ENCODE results near the gene TPH2.

TPH2 gene

DNA sequence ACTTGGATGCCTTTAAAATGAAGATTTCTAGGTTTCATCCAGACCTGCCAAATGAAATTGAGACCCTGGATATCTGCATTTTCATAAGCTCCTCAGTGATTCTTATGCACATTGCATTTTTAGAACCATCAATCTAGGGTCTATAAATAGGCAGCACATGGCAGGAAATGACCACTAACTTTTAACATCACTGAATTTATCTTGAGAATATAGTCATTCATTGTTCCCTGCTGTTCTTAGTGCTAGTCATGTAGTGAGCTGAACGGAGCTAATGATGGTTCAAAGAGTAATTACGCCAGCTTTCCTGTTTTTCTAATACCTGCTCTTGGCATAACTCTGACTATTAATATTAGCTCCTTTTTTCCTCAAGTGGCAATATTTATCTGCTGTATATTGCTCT lies 91.6 kb downstream of the TPH2 start:
- no peak overlapping the region for H3K23ac ChIP-seq (ENCODE audit: low read length in 2 of 2)
- no peak overlapping the region for H2AFZ ChIP-seq (ENCODE audit: low read depth, low read length)
- H3K79me1 ChIP-seq (replicated peaks; ENCODE audit: low read length, poor library complexity, severe bottlenecking) = no peaks in the 10 kb centered on the region
- H2BK15ac ChIP-seq (ENCODE audit: low read depth, poor library complexity, severe bottlenecking) = no peak overlapping the region
- H3K4me2 ChIP-seq (ENCODE audit: low read length, poor library complexity, severe bottlenecking) = no peak overlapping the region
- H2BK120ac ChIP-seq (ENCODE audit: low read depth, low read length) = no peak overlapping the region
- no peak for DNase-seq
- H3K4ac ChIP-seq (ENCODE audit: low read depth in 1 of 2, low read length in 2 of 2) = no peak overlapping the region
- H4K91ac ChIP-seq (ENCODE audit: low read length) = no peak overlapping the region
- H3K27me3 ChIP-seq (ENCODE audit: control insufficient read depth in 1 of 2, insufficient read depth in 1 of 2, low read length in 2 of 2) = no peaks in the 10 kb centered on the region
- no peak overlapping the region for H2BK5ac ChIP-seq (ENCODE audit: low read depth, low read length, poor library complexity, severe bottlenecking)
- no peak overlapping the region for H4K8ac ChIP-seq (ENCODE audit: low read length)
- H3K9me3 ChIP-seq (ENCODE audit: control insufficient read depth, low read length) = no peaks in the 10 kb centered on the region
- no peak overlapping the region for H3K14ac ChIP-seq (ENCODE audit: low read length in 2 of 2)
- H2BK12ac ChIP-seq (ENCODE audit: low read length in 2 of 2) = no peak overlapping the region
- H2AK5ac ChIP-seq (ENCODE audit: low read length, severe bottlenecking) = no peak overlapping the region
- H3K9ac ChIP-seq (ENCODE audit: low read length) = no peak overlapping the region
- no CpG with 5 or more reads among the region's 2 CpGs for WGBS
- no peak overlapping the region for H3K27ac ChIP-seq (ENCODE audit: low read length, poor library complexity, severe bottlenecking)
- no peaks in the 10 kb centered on the region for H3K36me3 ChIP-seq (ENCODE audit: control insufficient read depth in 1 of 2, insufficient read depth in 2 of 2, low read depth in 1 of 2, low read length in 2 of 2)
- H3K4me3 ChIP-seq (ENCODE audit: insufficient read depth in 1 of 2, low read depth in 1 of 2, low read length in 2 of 2) = no peak overlapping the region
- no peaks in the 10 kb centered on the region for H3K4me1 ChIP-seq (ENCODE audit: control insufficient read depth, insufficient read depth, low read depth, low read length)
- H3K18ac ChIP-seq (ENCODE audit: low read depth in 1 of 2, low read length in 2 of 2) = no peak overlapping the region

- no peak overlapping the region for H2BK120ac ChIP-seq (ENCODE audit: low read depth, low read length)
- H3K79me1 ChIP-seq (replicated peaks; ENCODE audit: low read length, poor library complexity, severe bottlenecking) = no peaks in the 10 kb centered on the region
- H3K9me3 ChIP-seq (ENCODE audit: control insufficient read depth, low read length) = no peaks in the 10 kb centered on the region
- no peak overlapping the region for H3K4me3 ChIP-seq (ENCODE audit: insufficient read depth in 1 of 2, low read depth in 1 of 2, low read length in 2 of 2)
- H2BK12ac ChIP-seq (ENCODE audit: low read length in 2 of 2) = no peak overlapping the region
- no peak overlapping the region for H3K14ac ChIP-seq (ENCODE audit: low read length in 2 of 2)
- no peaks in the 10 kb centered on the region for H3K4me1 ChIP-seq (ENCODE audit: control insufficient read depth, insufficient read depth, low read depth, low read length)
- no peak overlapping the region for H3K4ac ChIP-seq (ENCODE audit: low read depth in 1 of 2, low read length in 2 of 2)
- H3K18ac ChIP-seq (ENCODE audit: low read depth in 1 of 2, low read length in 2 of 2) = no peak overlapping the region
- H3K4me2 ChIP-seq (ENCODE audit: low read length, poor library complexity, severe bottlenecking) = no peak overlapping the region
- no peak overlapping the region for H2BK5ac ChIP-seq (ENCODE audit: low read depth, low read length, poor library complexity, severe bottlenecking)
- H2AK5ac ChIP-seq (ENCODE audit: low read length, severe bottlenecking) = no peak overlapping the region
- no peak overlapping the region for H3K23ac ChIP-seq (ENCODE audit: low read length in 2 of 2)
- no peak overlapping the region for H2AFZ ChIP-seq (ENCODE audit: low read depth, low read length)
- no peak for DNase-seq
- H4K91ac ChIP-seq (ENCODE audit: low read length) = no peak overlapping the region
- 82% methylated on average over 2 of the region's 3 CpGs for WGBS
- H3K9ac ChIP-seq (ENCODE audit: low read length) = no peak overlapping the region
- no peaks in the 10 kb centered on the region for H3K27me3 ChIP-seq (ENCODE audit: control insufficient read depth in 1 of 2, insufficient read depth in 1 of 2, low read length in 2 of 2)
- H4K8ac ChIP-seq (ENCODE audit: low read length) = no peak overlapping the region
- no peak overlapping the region for H2BK15ac ChIP-seq (ENCODE audit: low read depth, poor library complexity, severe bottlenecking)
- no peak overlapping the region for H3K27ac ChIP-seq (ENCODE audit: low read length, poor library complexity, severe bottlenecking)
- H3K36me3 ChIP-seq (ENCODE audit: control insufficient read depth in 1 of 2, insufficient read depth in 2 of 2, low read depth in 1 of 2, low read length in 2 of 2) = no peaks in the 10 kb centered on the region
Measured at GRCh38 chr12:72031066-72031465, 92.4 kb downstream of the TPH2 start.

- DNase-seq = no peak
- Histone ChIP-seq H3K36me3 (ENCODE audit: control insufficient read depth in 1 of 2, insufficient read depth in 2 of 2, low read depth in 1 of 2, low read length in 2 of 2) (no peaks in the 10 kb centered on the region), H3K27ac (ENCODE audit: low read length, poor library complexity, severe bottlenecking) (no peak overlapping the region), H2BK12ac (ENCODE audit: low read length in 2 of 2) (no peak overlapping the region), H3K4ac (ENCODE audit: low read depth in 1 of 2, low read length in 2 of 2) (no peak overlapping the region), H3K14ac (ENCODE audit: low read length in 2 of 2) (no peak overlapping the region), H4K8ac (ENCODE audit: low read length) (no peak overlapping the region), H2BK120ac (ENCODE audit: low read depth, low read length) (no peak overlapping the region), H3K4me2 (ENCODE audit: low read length, poor library complexity, severe bottlenecking) (no peak overlapping the region), H2BK5ac (ENCODE audit: low read depth, low read length, poor library complexity, severe bottlenecking) (no peak overlapping the region), H2AFZ (ENCODE audit: low read depth, low read length) (no peak overlapping the region), H3K79me1 (replicated peaks; ENCODE audit: low read length, poor library complexity, severe bottlenecking) (no peaks in the 10 kb centered on the region), H2BK15ac (ENCODE audit: low read depth, poor library complexity, severe bottlenecking) (no peak overlapping the region), H3K4me1 (ENCODE audit: control insufficient read depth, insufficient read depth, low read depth, low read length) (no peaks in the 10 kb centered on the region), H3K9ac (ENCODE audit: low read length) (no peak overlapping the region), H3K27me3 (ENCODE audit: control insufficient read depth in 1 of 2, insufficient read depth in 1 of 2, low read length in 2 of 2) (no peaks in the 10 kb centered on the region), H3K9me3 (ENCODE audit: control insufficient read depth, low read length) (no peaks in the 10 kb centered on the region), H3K4me3 (ENCODE audit: insufficient read depth in 1 of 2, low read depth in 1 of 2, low read length in 2 of 2) (no peak overlapping the region), H3K18ac (ENCODE audit: low read depth in 1 of 2, low read length in 2 of 2) (no peak overlapping the region), H4K91ac (ENCODE audit: low read length) (no peak overlapping the region), H2AK5ac (ENCODE audit: low read length, severe bottlenecking) (no peak overlapping the region), H3K23ac (ENCODE audit: low read length in 2 of 2) (no peak overlapping the region)
- 100% methylated on average over 2 of the region's 2 CpGs for WGBS
Measured at GRCh38 chr12:72033991-72034390, 95.3 kb downstream of the TPH2 start.

GRCh38 chr12:72035625-72036024 lies 97.0 kb downstream of the TPH2 start:
- Histone ChIP-seq H3K4me1 (ENCODE audit: control insufficient read depth, insufficient read depth, low read depth, low read length) (no peaks in the 10 kb centered on the region), H3K4me2 (ENCODE audit: low read length, poor library complexity, severe bottlenecking) (no peak overlapping the region), H3K4me3 (ENCODE audit: insufficient read depth in 1 of 2, low read depth in 1 of 2, low read length in 2 of 2) (no peak overlapping the region), H2BK120ac (ENCODE audit: low read depth, low read length) (no peak overlapping the region), H2AFZ (ENCODE audit: low read depth, low read length) (no peak overlapping the region), H4K91ac (ENCODE audit: low read length) (no peak overlapping the region), H4K8ac (ENCODE audit: low read length) (no peak overlapping the region), H3K79me1 (replicated peaks; ENCODE audit: low read length, poor library complexity, severe bottlenecking) (no peaks in the 10 kb centered on the region), H3K14ac (ENCODE audit: low read length in 2 of 2) (no peak overlapping the region), H3K4ac (ENCODE audit: low read depth in 1 of 2, low read length in 2 of 2) (no peak overlapping the region), H3K9me3 (ENCODE audit: control insufficient read depth, low read length) (no peaks in the 10 kb centered on the region), H3K27me3 (ENCODE audit: control insufficient read depth in 1 of 2, insufficient read depth in 1 of 2, low read length in 2 of 2) (no peaks in the 10 kb centered on the region), H3K9ac (ENCODE audit: low read length) (no peak overlapping the region), H2BK12ac (ENCODE audit: low read length in 2 of 2) (no peak overlapping the region), H2AK5ac (ENCODE audit: low read length, severe bottlenecking) (no peak overlapping the region), H3K27ac (ENCODE audit: low read length, poor library complexity, severe bottlenecking) (no peak overlapping the region), H3K18ac (ENCODE audit: low read depth in 1 of 2, low read length in 2 of 2) (no peak overlapping the region), H2BK5ac (ENCODE audit: low read depth, low read length, poor library complexity, severe bottlenecking) (no peak overlapping the region), H2BK15ac (ENCODE audit: low read depth, poor library complexity, severe bottlenecking) (no peak overlapping the region), H3K36me3 (ENCODE audit: control insufficient read depth in 1 of 2, insufficient read depth in 2 of 2, low read depth in 1 of 2, low read length in 2 of 2) (no peaks in the 10 kb centered on the region), H3K23ac (ENCODE audit: low read length in 2 of 2) (no peak overlapping the region)
- WGBS = 66% methylated on average over 5 of the region's 5 CpGs
- no peak for DNase-seq

Measured in mesenchymal stem cell (in vitro differentiated cells and primary cell).